GM21717 (cell line): ENCODE measurements around the gene DEK.

Experiments
- ATAC-seq: cut with Tn5 transposase; IDR thresholded peaks from one replicate; pipeline ENCODE4 v1.9.1; 2021; ENCODE audit warnings: mild to moderate bottlenecking, moderate library complexity; ENCODE audit not compliant: unreplicated experiment

Gene DEK

DNA sequence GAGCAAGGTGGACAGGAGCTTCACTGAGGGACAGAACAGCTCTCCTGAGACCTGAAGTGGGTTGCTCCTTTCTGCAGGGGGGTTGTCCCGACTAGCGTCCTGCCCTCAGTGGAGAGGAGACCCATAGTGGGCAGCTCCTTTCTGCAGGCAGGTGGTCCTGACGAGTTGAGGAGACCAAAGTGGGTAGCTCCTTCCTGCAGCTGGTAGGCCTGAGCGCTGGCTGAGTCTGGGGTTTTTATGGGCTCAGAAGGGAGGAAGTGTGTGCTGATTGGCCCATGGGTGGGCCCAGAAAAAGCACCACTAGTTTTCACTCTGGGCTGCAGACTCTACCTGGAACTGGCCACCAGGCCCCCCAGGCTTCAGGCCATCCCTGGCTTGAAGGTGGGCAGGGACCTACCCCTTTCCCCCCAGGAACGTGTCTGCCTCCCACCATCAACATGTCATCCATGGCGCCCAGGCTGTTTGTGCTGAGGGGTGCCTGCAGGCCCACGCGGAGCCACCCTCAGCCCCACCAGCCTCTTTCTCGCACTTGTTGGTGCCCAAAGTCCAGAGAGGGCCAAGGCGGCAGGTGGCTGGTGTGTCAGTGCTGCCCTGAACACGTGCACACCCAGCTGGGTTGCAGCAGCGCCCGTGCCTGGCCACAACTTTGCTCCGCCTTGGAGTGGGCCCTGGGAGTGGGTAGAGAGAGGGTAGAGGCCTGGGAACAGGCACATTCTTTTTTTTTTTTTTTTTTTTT is 1.6 kb upstream of the DEK start:
- ATAC-seq: no peak

- ATAC-seq: no peak
Observed at GRCh38 chr6:18264923-18265377, 620 bp upstream of the DEK start.

DNA sequence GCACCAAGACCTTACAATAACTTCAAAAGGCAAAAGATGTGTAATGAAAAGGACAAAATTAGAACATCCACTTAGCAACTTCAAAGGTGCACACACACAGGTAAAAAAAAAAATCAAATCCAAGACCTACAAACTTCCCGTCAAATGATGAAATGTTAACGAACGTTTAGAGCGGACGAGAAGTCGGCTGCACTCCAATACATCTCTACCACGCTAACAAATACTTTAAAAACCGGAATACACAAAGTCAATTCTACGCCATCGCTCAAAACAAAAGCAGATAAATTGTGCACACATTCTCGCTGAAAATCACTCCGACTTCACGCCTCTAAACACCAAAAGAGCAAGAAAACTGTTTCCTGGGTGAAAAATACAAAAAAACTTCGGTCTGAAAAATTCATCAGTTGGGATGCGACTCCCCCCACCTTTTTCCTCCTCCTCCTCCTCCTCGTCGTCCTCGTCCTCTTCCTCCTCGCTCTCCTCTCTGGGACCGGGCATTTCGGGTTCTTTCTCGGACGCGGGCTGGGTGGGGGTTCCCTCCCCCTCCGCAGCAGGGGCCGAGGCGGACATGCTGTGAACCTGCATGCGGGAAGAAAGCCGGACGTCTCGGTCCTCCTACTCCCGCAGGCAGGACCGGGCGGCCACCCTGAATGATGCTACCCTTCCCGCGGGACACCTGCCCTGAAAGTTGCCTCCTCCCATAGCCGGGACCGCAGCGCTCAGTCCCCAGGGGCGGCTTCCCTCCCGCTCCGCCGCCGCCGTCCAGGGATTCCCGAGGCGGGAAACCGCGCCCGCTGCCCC is 712 bp downstream of the DEK start:
- peak; percentile 2 for ATAC-seq

GRCh38 chr6:18262702-18263417 is 1.5 kb downstream of the DEK start:
- ATAC-seq: peak; percentile 70

DNA sequence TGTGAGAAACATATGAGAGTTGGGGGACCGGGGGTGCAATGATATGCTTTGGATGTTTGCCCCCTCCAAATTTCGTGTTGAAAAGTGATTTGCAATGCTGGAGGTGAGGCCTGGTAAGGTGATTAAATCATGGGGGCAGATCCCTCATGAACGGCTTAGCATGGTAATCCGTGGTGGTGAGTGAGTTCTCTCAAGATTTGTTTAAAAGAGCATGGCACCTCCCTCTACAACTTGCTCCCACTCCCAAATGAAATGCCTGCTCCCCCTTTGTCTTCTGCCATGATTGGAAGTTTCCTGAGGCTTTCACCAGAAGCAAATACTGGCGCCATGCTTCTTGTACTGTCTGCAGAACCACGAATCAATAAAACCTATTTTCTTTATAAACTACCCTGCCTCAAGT is 2.5 kb downstream of the DEK start:
- no peak for ATAC-seq

GRCh38 chr6:18260448-18261106 is 3.8 kb downstream of the DEK start:
- ATAC-seq: peak; percentile 33

DNA sequence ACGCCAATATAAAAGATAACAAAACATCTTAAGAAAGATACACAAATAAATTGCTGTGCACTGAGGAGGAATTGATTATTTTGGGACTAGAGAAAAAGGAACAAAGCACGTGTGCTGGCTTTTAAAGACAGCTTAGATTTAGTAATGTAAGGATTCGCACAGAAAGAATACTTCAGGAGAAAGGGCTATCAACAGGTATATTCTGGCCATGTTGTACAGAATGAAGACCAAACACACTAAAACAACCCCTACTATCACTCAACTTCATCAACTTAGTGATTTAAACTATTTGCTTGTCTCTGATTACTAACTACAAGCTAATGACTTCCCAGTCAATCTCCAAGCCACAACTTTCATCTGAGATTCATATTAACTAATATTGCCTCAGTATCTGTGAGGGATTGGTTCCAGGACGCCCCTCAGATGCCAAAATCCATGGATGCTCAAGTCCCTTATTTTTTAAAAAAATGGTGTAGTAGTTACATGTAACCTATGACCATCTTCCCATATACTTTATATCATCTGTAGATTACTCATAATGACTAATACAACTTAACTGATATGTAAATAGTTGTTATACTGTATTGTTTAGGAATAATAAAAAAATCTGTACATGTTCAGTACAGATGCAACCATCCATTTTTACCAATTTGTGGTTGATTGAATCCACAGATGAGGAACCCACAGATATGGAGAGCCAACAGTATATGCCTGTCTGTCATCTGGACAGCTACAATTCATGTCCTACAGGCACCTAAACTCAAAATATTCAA is 4.5 kb downstream of the DEK start:
- ATAC-seq: no peak

- ATAC-seq: no peak
Observed at GRCh38 chr6:18254793-18255192, 9.5 kb downstream of the DEK start.

DNA sequence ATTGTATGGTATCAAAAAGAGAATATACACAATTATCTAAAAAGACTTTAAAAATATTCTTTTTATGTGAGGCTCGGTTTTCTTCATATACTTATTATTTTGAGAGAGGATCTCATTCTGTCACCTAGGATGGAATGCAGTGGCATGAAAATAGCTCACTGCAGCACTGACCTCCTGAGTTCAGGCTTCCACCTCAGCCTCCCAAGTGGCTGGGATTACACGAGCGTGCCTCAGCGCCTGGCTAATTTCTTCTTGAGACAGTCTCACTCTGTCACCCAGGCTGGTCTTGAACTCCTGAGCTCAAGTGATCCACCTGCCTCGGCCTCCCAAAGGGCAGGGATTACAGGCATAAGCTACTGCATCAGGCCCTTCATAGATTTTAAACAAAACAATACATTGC is 10.7 kb downstream of the DEK start:
- no peak for ATAC-seq

DNA sequence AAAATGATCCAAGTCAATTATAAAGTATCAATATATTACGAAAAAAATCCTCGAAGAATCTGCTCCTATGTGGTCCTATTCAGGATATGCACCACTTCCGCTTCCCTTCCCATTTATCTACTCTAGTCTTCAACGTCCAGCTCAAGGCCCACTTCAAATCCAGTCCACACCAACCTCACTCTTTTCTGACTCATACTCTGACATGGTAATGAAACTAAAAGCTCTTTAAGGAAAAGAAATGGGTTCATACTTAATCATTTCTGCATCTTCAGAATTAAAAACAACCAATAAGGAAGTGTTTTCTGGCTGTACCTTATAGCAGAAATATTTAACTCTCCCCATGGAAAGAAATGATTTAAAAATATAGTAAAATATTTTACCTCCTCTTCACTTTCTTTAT is 15.1 kb downstream of the DEK start:
- no peak for ATAC-seq

- ATAC-seq: no peak
Observed at GRCh38 chr6:18248698-18249097, 15.6 kb downstream of the DEK start.

GRCh38 chr6:18247002-18247401 is 17.3 kb downstream of the DEK start:
- ATAC-seq: no peak

DNA sequence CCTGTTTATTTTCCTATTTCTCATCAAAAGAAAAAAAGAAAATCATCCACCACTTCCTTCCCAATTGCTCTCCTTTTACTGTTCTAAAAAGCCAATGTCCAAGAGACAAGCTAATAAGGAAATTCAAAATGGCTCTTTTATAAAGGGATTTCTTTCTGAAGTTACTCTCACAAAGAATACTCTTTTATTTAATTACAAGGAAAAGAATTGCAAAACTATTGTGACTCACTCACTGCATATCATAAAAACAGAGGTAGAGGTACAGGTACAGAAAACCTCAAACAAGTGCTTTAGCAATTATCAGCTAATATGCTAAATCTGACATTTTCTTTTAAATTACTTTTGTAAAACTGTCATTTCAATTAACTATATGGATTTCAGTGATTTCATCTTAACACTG is 18.1 kb downstream of the DEK start:
- ATAC-seq: no peak

DNA sequence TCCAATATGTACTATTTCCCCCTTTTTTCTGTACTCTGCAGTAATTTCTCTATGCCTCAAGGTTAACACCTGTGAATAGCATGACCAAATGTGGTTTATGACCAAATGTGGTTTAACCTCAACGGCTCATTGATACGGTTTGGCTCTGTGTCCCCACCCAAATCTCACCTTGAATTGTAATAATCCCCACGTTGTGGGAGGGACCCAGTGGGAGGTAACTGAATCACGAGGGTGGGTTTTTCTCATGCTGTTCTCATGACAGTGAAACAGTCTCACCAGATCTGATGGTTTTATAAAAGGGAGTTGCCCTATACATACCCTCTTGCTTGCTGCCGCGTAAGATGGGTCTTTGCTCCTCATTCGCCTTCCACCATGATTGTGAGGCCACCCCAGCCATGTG is 18.7 kb downstream of the DEK start:
- no peak for ATAC-seq

- ATAC-seq: no peak
Observed at GRCh38 chr6:18245079-18245478, 19.3 kb downstream of the DEK start.

DNA sequence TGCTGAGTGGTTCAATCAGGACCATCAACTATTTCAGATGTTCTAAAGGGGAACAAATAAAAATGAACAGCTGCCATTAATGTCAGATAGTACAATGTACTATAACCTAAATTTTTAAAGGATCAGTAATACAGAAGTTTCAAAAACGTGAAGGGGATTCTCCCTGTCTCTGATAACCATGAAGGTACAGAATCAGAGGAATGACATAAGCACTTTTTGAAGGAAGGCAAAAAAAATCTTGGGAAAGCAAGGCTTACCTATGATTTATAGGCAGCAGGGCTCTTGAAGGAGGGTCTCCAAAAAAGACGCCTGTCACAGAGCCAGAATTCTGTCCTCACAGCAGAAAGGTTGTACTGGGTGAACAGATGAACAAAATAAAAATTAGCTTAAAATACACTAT is 20.1 kb downstream of the DEK start:
- ATAC-seq: no peak

GRCh38 chr6:18243302-18243893 is 20.9 kb downstream of the DEK start:
- no peak for ATAC-seq

DNA sequence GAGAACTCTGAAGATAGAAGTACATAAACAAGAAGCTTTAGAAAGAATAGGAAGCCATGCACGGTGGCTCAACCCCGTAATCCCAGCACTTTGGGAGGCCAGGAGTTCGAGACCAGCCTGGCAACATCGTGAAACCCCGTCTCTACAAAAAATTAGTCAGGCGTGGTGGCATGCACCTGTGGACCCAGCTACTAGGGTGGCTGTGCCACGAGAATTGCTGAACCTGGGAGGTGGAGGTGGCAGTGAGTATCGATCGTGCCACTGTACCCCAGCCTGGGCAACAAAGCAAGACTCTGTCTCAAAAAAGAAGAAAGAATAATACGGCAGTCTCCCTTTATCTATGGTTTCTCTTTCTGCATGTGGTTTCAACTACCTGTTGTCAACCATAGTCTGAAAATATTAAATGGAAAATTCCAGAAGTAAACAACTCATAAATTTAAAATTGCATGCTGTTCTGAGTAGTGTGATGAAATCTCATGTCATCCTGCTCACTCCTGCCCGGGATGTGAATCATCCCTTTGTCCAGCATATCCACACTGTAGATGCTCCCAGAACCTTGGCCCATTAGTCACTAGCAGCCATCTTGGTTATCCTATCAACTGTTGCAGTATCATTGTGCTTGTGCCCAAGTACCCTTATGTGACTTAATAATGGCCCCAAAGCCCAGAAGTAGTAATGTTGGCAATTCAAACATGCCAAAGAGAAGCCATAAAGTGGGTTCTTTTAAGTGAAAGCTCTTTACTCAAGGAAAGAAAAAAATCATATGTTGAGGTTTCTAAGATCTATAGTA is 22.1 kb downstream of the DEK start:
- no peak for ATAC-seq
